HG02852 (cell line): ENCODE results near the gene DGUOK.
"Not testable (repeated sequence)": the region's sequence is repeated elsewhere in the genome, so short reads cannot be mapped to it uniquely, and the experiment has no call there.

Experiments
- ATAC-seq: cut with Tn5 transposase; IDR thresholded peaks from one replicate; pipeline ENCODE4 v1.9.1; 2021; ENCODE audit warnings: mild to moderate bottlenecking, moderate library complexity; ENCODE audit not compliant: unreplicated experiment

The DGUOK gene

GRCh38 chr2:73926493-73927327 lies at the start of gene DGUOK:
Gene DGUOK (plus strand): TSS chr2:73926880. CDS start chr2:73926911, 31 bp downstream.
- peak; percentile 100 for ATAC-seq

DNA sequence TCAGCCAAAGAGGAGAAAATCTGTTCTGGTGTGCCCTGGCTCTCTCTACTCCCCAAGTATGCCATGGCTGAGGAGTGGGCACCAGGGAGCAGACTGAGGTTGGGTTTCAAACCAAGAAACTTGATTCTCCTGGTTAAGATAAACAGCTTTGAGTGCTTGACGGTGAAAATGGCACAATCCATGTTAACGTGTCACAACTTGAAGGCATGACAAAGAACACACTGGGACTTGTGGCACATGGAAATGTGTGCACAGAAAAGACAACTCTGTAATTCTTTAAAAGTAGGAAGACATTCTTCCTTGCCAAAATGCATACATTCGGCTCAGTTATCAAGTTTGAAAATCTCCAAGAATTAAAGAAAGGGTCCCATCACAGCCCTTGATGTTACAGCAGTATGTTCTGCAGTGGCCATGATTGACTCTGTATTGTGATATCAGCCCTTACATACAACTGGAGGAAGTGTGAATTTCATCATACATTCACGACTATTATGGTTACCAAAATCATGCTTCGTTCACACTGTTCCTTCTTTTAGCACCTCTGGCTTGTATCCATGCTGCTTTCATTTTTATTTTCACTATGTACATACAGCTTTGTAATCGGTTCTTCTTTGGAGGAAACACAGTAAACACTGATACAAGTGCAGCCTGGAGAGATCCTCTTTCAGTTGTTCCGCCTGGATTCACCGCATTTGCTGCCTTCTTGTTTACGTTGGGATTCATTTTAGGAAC lies 49.4 kb upstream of the DGUOK start:
- no peak for ATAC-seq

- not testable (repeated sequence) for ATAC-seq
These were observed 48.7 kb upstream of the DGUOK start for GRCh38 chr2:73877984-73878383.

DNA sequence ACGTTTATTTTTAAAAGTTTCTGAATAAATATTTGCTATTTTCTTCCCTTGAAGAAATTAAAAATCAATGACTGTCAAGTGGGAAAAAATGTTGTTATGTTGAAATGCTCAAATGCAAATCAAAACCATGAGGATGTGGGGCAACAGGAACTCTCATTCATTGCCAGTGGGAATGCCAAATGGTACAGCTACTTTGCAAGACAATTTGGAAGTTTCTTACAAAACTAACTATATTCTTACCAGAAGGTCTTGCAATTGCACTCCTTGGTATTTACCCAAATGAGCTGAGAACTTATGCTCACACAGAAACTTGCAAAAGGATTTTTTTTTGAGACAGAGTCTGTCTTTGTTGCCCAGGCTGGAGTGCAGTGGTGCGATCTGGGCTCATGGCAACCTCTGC lies 41.3 kb upstream of the DGUOK start:
- no peak for ATAC-seq

GRCh38 chr2:73886357-73886756 lies 40.3 kb upstream of the DGUOK start:
- no peak for ATAC-seq

- ATAC-seq, result not testable (repeated sequence)
These were observed 38.9 kb upstream of the DGUOK start for GRCh38 chr2:73887596-73888353.

GRCh38 chr2:73888388-73888787 lies 38.3 kb upstream of the DGUOK start:
- no peak for ATAC-seq

DNA sequence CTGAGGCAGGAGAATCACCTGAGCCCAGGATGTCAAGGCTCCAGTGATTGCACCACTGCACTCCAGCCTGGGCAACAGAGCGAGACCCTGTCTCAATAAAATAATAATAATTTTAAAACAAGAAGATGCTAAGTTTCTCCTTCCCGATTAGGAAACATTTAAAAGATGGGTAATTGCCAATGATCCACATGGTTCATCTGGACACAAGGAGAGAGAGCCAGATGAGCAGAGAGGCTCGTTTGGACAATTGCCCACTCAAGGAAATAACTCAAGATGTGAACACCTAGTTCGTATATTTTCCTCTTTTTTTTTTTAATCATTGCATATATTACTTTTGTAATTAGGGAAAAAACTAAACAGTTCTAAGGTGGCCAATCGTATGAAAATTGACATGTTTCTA lies 37.5 kb upstream of the DGUOK start:
- no peak for ATAC-seq

DNA sequence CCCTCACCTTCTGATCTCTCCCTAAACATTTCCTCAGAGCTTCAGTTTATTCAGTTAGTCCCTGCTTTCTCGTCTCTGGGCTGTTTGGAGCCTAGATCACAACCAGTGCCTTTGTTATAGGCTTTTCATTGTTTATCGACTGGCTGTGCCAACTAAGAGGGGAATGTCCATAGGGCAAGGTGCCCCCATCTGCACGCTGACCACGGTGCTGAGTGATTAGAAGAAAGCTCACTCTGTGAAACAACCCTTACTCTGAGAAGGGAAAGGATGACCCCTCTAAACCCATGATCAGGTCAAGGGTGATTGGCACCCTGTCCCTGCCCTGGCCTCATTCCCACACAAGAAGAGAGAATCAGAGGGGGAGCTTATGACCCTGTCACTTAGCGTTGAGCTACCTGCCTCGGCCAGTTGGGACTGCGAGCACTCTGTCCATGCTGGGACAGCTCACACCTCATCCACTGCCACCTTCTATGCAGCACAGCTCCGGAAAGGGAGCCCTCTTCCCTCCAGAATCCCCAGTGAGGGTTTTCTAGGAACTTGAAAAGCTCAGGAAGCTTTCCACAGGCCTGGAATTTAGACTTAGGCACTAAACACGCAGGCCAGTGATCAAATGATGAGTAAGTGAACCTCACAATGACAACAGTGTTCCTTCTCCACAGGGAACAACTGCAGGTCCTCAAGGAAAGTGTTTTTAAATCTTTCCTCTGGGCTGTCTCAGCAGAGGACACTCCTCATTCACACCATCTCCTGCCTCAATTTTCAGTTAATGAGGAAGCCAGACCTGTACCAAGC lies 36.2 kb upstream of the DGUOK start:
- no peak for ATAC-seq

- ATAC-seq, result no peak
These were observed 35.3 kb upstream of the DGUOK start for GRCh38 chr2:73891276-73891901.

DNA sequence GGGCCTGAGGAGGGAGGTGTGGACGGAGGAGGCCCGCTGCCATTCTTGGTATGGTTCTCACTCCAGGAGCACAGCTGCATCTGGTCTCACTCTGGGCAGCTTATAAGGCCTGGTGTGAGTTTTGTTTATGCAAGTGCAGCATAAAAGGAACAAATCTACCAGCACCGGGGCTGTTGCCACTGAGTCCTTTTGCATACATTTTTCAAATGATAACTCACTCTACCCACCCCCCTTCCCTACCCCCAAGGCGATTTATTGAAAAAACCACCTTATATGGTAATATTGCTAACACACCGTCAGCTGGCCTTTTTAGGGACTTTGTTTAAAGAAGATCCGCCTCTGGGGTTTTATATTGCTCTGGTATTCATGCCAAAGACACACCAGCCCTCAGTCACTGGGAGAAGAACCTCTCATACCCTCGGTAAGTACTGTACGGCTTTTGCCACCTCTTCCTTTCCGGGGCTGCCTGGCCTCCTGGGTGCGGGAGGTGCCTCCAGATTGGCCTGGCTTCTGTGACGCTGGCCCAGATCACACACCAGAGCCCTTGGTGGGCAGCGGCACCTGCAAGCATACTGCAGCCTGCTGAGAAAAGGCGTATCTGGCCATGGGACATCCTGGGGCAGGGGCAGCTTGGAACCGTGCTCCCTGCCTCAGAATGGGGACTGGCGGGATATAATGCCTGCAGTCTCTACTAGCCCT lies 33.9 kb upstream of the DGUOK start, which contains the start of gene ACTG2:
TSS of gene ACTG2 (plus strand) at position 378 of the 699 bp plus-strand sequence. CDS start 8,304 bp downstream, outside the sequence.
- ATAC-seq, result no peak

DNA sequence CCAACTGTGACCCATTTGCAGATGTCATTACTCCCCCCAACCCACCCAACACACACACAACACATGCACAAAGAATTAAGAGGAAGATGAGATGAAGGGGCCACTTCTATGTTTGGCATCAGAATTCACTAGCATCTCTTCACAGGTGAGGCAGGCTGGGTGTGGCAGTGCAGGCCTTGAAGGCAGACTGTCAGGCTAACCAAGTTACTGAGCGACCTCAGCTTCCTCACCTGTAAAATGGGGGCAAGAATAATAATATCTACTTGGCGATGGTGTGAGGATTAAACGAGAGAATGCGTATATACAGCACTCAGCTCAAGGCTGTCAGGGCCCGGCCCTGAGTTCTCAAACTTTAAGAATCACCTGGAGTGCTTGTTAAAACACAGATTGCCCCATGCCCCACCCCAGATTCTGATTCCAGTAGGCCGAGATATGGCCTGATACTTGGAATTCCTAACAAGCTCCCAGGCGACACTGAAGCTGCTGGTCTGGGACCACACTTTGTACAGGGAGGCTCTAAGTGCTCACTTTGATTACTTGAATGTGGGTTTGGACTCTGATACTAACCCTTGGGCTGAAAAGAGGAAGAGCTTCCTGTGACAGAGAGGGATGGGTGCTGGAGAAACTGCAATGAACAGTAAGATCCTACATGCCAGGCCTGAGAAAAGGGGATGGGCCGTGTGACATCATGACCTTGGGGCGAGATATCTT lies 32.8 kb upstream of the DGUOK start:
- no peak for ATAC-seq

DNA sequence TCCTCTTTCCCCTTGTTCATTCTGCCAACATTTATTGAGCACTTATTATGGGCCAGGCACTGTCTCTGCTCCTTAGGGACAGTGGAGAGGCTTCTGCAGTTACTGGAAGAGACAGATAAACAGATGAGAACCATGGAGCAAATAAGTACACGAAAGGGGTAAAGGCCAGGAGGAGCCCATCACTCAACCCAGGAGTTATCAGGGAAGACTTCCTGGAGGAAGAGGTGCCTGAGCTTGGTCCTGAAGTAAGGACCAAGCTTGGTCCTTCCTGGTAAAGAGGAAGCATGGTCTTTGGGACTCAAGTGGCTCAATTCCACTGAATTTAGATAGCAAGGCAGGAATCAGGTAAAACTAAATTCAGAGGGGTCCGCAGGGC lies 32.2 kb upstream of the DGUOK start:
- ATAC-seq, result no peak

- ATAC-seq, result no peak
These were observed 31.8 kb upstream of the DGUOK start for GRCh38 chr2:73894877-73895276.

DNA sequence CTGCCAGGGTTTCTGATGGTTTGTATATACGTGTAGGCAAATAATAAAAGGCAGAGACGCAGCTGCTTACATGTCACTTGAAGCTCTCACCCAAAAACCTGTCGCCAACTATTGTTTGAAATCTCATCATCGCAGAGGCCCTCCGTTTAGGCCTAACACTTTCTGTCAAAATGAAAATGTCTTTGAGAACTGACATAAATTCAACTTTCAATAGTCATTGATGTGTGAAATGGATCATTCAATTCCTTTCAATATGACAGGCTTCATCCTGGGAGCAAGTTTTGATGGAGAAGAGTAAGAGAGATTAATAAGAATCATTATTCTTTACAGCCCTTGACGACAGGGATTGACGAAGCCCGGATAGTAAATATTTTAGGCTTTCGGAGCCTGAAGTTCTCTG lies 31.2 kb upstream of the DGUOK start:
- no peak for ATAC-seq

- ATAC-seq, result peak; percentile 71
These were observed 30.1 kb upstream of the DGUOK start for GRCh38 chr2:73896362-73897239.

DNA sequence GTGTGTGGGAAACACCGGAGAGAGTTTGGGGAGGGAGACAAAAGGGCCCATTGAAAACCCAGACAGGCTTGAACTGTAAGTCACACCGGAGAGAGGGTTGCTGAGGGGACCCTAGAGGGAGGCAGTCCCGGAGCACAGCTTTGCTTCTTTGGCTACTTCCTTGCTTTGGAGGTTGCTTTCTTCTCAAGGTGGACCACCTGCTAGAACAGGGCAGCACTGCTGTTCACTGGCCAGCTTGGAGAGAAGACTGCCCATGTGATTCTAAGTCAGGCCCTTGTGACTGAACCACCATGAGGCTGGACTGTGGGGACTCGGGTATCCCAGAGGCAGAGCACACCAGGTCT lies 29.5 kb upstream of the DGUOK start:
- ATAC-seq, result no peak

GRCh38 chr2:73897934-73898333 lies 28.7 kb upstream of the DGUOK start:
- ATAC-seq, result no peak
